AG09309 (cell line): ENCODE data around the gene CCDC120.

ENCODE experiments used
- DNase-seq: peaks from one replicate; pipeline ENCODE4 v3.0.0-alpha.2; 2010; ENCODE audit warnings: low read depth
- H3K4me3 ChIP-seq: 2 replicates; pipeline ENCODE4 v1.5.1; 2011; ENCODE audit warnings: mild to moderate bottlenecking, low read depth, low read length, moderate library complexity; ENCODE audit not compliant: control insufficient read depth
- CTCF ChIP-seq: IDR thresholded peaks from 2 replicates; pipeline ENCODE4 v1.5.1; 2011; ENCODE audit warnings: mild to moderate bottlenecking, low read depth, low read length, inconsistent platforms; ENCODE audit not compliant: insufficient read depth, control insufficient read depth; ENCODE audit errors: missing control alignments

Gene CCDC120

DNA sequence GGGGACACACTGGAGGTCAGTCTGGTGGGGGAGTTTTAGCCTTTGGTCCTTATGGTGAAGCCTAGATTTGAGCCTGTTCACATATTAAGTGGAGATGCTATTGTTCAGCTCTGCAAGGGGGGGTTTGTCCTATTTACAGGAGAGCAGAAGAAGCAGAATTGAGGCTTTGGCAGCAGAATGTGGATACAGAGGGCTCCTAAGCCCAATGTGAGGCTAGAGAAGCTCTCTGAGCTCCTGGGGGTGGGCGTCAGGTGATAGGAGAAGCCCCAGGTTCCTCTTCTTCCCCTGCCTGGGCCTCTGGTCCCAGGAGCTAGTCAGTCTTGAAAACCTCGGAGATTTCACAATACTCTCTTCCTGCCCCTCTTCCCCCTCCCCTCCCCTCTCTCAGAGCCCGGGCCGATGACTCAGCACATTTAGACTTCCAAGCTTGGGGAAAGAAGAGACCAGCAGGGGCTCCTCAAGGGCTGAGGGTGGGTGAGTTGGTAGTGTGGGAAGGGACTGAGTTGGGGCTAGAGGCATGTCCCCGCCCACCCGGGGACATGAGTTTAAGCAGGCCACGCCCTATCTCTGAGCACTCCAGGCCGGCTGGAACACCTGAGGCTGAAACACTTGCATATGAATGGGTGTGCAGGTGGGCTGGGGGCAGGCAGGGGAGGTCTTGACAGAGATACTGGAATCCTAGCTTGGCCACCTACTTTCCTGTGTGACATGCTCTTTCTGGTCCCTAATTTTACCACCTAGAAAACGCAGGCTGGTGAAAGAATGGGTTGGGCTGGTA is 19.0 kb upstream of the CCDC120 start:
- H3K4me3 ChIP-seq: peak overlapping the region; percentile 43

DNA sequence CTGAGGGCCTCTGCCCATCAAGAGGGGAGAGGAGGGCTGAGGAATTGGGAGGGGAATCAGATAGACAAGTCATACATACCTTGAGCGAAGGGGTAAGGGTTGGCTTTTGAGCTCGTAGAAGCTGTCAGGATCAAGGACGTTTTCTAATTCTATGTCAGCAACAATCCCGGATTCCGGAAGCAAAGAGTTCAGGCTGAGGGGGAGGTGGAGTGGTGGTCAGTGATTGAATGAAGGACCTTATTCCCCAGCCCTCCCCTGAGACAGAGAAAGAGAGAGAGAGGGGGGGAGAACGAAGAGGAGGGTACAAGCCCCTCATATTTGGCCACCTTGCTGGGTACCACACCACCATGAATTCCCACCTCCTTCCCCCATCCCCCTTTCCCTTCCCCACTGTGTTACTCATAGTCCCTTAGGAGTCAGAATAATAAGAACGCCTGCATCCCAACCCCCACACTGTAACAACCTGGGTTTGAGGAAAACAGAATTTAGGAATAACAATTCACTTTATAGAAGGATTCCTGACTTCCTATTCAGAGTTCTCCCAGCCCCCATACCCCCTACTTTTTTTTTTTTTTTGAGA is 18.3 kb upstream of the CCDC120 start:
- no peak for TF ChIP-seq CTCF
- peak overlapping the region; percentile 43 for H3K4me3 ChIP-seq
- DNase-seq: no peak

More for the DNA sequence above, 19.0 kb upstream of the CCDC120 start:
- peak; percentile 10 for TF ChIP-seq CTCF
- peak; percentile 70 for DNase-seq

- DNase-seq: peak; percentile 25
- peak overlapping the region; percentile 73 for H3K4me3 ChIP-seq
- TF ChIP-seq CTCF: no peak
Measured at GRCh38 chrX:49041744-49042580, 16.8 kb upstream of the CCDC120 start.

DNA sequence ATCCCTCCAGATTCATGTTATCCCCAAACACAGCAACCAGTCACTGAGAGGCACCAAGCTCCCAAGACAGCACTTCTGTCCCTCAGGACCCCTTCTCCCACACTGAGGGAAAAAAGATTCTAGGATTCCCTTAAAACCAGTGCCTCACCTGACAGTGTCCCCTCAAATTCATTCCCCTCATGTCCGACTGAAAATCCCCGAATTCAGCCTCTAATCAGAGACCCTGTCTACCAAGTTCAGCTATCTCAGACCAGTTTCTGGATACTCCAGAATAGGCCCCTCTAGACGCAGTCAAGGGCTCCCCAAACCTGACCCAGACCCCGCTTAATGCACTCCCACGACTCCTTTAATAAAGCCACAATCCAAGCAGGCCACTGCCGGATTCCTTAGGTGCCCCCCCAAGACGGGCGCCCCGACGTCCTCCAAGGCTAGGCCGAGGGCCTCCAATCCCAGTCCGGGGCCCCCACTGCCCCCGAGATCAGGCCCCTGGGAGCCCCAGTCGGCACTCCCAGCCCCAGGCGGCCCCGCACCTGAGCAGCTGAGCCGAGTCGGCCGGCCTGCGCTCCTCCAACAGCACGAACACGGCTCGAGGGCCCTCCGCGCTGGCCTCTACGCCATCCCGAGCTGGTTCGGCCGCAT is 16.1 kb upstream of the CCDC120 start:
- no peak for DNase-seq
- peak overlapping the region; percentile 73 for H3K4me3 ChIP-seq
- no peak for TF ChIP-seq CTCF

DNA sequence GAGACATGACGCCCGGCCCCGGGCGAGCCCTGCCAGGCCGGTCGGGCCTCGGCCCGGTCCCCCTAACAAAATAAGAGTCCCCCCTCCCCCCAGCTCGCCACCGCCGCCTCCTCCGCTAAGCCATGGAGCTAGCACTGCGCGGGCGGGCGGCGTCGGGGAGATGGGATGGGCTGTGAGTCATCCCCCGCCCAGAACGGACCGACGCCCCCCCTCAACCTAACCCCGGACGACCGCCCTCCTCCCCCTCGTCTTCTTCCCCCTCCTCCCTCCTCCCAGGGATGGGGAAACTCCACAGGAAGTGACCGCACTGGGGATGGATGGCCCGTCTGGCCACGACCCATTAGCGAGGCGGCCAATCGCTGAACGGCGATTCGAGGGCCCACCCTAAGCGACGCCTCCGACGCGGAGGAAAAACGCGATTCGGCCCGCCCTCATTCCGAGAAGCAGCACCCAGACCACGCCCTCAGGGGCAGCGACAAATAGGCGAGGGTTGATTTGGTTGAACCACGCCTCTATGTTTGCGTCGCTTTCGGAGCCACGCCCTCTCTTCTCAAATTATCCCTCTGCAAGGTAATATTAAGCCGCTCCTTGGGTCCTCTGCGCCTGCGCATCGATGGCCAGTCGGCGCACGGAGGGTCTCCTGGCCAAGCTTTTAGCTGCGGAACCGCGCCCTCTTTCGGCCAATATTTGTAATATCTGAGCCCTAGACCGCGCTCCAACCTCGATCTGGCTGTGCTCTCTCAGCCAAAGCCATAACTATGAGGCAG is 15.4 kb upstream of the CCDC120 start, which contains the start of gene TFE3:
TFE3 (minus strand) TSS at position 138 of the 767 bp plus-strand sequence; CDS start at position 7, 131 bp downstream.
- peak; percentile 97 for DNase-seq
- peak; percentile 56 for TF ChIP-seq CTCF
- H3K4me3 ChIP-seq: peak within 1 kb of the TSS; percentile 73
